NCI-H2107 treated with DMSO at 0.1 percent for 48 hours (cell line): Measurements from ENCODE around the gene F3.

Source experiments
- DNase-seq: peaks from one replicate; lab custom pipeline; 2025; ENCODE audit not compliant: unreplicated experiment; lab: John Stamatoyannopoulos, UW

Gene F3

DNA sequence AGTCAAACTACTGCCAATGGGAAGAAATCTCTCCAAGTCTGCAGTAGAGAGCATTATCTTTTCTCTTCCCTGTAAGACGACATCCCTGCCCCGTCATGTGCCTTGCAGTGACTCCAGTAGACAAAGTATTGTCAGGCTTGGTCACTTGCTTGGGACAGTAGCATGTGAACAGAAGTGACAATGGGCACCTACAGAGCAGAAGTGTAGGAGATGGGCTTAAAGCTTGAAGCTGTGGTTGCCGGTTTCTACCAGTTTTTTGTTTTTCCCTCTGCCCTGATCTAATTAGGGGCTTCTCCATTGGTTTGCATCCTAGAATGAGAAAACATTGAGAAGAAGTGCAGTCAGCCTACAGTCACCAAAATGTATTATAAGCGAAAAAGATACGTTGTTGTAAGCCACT lies 12.7 kb downstream of the F3 start:
- DNase-seq, result no peak

- no peak for DNase-seq
These were observed 13.3 kb downstream of the F3 start for GRCh38 chr1:94528299-94528698.

DNA sequence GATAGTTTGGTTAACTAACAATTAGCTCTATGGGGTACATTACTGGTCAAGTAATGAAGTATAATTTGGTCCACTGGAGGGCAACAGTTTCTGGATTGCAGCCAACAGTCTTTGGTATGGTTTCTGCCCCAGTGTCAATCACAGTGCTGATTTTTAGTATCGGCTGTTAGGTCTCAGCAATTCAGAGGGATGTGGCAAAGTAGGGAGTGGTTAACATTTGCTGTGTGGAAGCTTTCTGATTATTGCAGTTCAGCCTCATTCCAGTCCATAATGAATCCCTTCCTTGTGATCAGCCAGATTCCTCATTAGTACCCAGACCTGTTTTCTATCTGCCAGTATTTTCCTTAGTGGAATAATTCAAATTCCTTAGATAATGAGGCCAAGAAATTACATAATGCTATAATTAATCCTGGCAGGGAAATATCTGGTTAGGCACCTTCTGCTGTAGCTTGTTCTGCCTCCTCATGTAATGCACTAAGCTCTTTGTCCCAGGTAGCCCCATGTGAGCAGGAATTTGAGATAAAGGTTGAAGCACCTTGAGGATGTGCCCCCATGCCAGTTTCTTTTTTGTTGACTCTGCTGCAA lies 14.0 kb downstream of the F3 start:
- DNase-seq, result no peak

GRCh38 chr1:94526152-94526980 lies 15.2 kb downstream of the F3 start:
- DNase-seq, result no peak

GRCh38 chr1:94524531-94524930 lies 17.0 kb downstream of the F3 start:
- no peak for DNase-seq

DNA sequence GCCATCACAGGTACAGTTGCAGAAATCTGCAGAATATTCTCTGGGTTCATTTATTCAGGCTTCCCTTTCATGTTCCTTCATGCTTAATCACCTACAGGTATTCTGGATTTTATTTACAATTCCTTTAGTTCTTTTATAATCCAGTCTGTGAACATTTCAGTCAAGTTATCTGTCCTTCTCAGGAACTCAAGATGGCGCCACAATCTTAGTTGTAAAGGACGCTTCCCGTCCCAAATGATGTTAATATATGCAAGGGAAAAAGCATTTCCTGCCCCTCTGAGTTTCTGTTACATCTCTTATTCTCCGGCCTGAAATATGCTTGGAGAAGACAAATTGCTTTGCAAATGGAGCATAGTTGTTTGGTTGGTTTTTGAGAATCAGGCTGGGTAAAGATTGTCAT lies 19.3 kb downstream of the F3 start:
- DNase-seq, result no peak

DNA sequence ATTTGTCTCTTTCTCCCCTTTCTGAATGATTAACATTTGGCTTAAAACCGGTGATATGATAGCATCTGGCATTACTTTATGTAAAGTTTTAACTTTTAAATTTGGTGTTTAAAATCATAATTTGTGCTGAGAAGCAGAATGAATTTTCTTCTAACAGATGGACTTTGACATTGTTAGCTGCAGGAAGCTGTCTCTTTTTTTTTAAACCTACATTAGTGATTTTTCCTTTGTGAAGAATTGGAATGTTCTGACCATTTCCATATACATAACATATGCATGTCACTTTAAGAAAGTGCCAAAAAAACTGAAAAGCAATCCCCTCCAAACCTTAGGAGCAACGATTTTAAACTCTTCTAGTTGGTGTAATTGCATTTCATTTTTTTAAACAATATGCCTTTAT lies 22.2 kb downstream of the F3 start:
- DNase-seq, result no peak

DNA sequence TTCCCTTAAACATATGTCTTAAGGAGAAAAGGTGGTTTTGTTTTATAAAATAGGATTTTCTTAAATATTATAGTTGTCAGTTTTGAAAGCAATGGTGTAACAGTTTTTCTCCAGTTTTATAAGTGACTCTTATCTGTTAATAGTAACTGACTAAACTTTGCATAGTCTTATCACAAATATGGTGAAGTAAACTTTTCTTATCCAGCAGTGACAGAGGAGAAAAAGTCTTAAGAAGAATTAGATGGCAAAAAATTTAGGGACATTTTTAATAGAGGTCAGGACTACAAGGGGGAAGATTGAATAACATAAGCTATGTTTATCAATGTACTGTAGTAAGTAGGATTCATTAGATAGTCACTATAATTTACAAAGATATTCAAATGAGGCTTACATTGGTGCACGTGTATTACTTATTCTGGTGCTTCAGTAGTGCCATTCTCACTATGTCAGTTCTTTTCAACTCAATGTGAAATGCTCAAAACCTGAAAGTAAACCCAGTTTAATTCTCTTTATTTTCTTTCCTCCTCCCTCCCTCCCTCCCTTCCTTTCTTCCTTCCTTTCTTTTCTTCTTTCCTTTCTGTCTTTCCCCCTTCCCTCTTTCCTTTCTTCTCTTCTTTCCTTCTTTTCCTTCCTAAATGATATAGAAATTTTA lies 26.1 kb downstream of the F3 start:
- no peak for DNase-seq

GRCh38 chr1:94514095-94514727 lies 27.3 kb downstream of the F3 start:
- DNase-seq, result peak; percentile 27

GRCh38 chr1:94512816-94513215 lies 28.7 kb downstream of the F3 start:
- DNase-seq, result no peak

GRCh38 chr1:94504601-94505000 lies 37.0 kb downstream of the F3 start:
- no peak for DNase-seq

DNA sequence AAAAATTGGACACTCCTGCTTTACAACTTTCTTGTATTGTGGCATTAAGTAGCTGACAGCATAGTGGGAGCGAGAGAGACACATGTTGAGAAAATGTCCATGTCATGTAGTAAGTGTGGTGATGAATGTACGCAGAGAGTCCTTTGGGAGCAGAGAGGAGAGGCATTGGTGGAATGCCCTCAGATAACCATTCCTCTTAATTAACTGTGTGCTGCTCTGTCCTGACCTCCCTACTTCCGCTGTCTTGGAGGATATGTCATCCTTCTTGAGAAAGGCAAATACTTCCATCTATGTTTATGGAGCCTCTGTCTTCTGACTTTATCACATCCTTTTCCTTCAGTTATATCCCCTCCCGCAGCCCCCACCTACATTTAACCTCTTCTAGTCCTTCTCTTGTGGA lies 38.4 kb downstream of the F3 start:
- DNase-seq, result no peak

GRCh38 chr1:94501935-94502334 lies 39.6 kb downstream of the F3 start:
- DNase-seq, result no peak

- DNase-seq, result no peak
These were observed 40.1 kb downstream of the F3 start for GRCh38 chr1:94501426-94501825.

GRCh38 chr1:94496076-94496755 lies 45.3 kb downstream of the F3 start:
- DNase-seq, result no peak

DNA sequence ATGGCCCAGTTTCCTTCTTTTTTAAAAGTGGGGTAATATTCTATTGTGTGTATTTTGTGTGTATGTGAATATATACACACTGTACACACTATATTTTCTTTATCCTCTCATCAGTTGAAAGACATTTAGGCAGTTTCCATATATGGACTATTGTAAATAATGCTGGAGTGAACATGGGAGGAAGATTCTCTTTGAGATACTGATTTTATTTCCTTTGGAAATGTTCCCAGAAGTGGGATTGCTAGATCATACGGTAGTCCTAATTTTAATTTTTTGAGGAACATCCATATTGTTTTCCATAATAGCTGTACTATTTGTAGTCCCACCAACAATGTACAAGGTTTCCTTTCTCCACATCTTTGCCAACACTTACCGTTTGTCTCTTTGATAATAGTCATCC lies 51.0 kb downstream of the F3 start:
- DNase-seq, result no peak

DNA sequence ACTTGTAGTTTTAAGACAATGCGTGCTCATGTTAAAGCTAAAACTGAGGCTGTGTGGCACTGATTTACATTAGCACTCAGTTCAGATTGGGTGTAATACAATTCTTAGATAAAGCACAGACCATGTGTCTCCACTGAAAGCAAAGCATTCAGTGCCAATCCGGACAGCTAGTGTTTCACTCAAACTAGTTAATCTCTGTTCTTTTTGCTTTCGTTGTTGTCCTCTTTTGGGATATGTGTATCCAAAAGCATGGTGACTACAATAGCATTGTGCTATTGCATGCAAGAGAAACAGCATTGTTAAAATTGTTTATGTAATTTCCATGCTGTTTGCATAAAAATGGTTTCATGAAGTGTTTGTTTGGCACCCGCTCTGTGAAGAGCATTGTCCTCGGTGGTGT lies 54.6 kb downstream of the F3 start:
- DNase-seq, result no peak

- DNase-seq, result peak; percentile 72
These were observed 60.1 kb downstream of the F3 start for GRCh38 chr1:94481473-94481933.

DNA sequence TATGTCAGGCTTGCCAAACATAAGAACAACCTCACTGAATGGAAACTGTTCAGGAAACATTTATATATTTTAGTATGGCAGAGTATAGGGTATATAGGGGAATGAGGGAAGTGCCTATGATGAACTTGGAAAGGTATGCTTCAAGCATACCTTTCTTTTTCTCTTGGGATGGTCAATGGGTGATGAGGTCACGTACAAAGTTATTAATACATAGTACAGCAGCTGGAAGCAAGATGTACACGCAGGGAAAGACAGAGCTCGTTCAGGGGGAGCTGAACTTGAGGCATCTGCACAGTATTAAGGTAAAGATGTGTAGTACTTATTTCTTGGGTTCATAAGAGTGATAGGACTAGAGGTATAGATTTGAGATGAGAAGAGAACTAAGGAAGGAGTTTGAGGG lies 61.9 kb downstream of the F3 start:
- no peak for DNase-seq
